GM12892 (cell line): ENCODE results near the gene PKP3. TPM values are rescaled to one million over a fixed set of nuclear protein-coding genes. Genes with fewer than 3 reads are reported as not detected.
"Not testable (repeated sequence)": the region's sequence is repeated elsewhere in the genome, so short reads cannot be mapped to it uniquely, and the experiment has no call there.

Experiments
- DNase-seq: peaks from one replicate; pipeline ENCODE4 v3.0.0; 2011; ENCODE audit not compliant: insufficient read length
- FAIRE-seq: peaks from 2 replicates; lab custom pipeline; 2011; peaks lifted over from hg19 to GRCh38; lab: Jason Lieb, UNC
- POLR2A ChIP-seq: IDR thresholded peaks from 2 replicates; pipeline ENCODE4 v1.6.1; 2011; ENCODE audit warnings: low read depth, low read length, control low read depth
- POLR2AphosphoS5 ChIP-seq: IDR thresholded peaks from 2 replicates; pipeline ENCODE4 v1.6.1; 2011; ENCODE audit warnings: low read depth, low read length, control low read depth
- TAF1 ChIP-seq: IDR thresholded peaks from 2 replicates; pipeline ENCODE4 v1.6.1; 2011; ENCODE audit warnings: low read depth, mild to moderate bottlenecking, control low read depth, low read length, borderline replicate concordance
- polyA plus RNA-seq: library from polyadenylated mRNA; unstranded; fragments of >200 nt; gene quantifications from one replicate; pipeline ENCODE4 v1.2.1, GENCODE V29; 2012; ENCODE audit warnings: missing spikeins, inconsistent platforms; ENCODE audit not compliant: missing spikeins

PKP3 gene, protein sequence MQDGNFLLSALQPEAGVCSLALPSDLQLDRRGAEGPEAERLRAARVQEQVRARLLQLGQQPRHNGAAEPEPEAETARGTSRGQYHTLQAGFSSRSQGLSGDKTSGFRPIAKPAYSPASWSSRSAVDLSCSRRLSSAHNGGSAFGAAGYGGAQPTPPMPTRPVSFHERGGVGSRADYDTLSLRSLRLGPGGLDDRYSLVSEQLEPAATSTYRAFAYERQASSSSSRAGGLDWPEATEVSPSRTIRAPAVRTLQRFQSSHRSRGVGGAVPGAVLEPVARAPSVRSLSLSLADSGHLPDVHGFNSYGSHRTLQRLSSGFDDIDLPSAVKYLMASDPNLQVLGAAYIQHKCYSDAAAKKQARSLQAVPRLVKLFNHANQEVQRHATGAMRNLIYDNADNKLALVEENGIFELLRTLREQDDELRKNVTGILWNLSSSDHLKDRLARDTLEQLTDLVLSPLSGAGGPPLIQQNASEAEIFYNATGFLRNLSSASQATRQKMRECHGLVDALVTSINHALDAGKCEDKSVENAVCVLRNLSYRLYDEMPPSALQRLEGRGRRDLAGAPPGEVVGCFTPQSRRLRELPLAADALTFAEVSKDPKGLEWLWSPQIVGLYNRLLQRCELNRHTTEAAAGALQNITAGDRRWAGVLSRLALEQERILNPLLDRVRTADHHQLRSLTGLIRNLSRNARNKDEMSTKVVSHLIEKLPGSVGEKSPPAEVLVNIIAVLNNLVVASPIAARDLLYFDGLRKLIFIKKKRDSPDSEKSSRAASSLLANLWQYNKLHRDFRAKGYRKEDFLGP
- not detected for polyA plus RNA-seq

DNA sequence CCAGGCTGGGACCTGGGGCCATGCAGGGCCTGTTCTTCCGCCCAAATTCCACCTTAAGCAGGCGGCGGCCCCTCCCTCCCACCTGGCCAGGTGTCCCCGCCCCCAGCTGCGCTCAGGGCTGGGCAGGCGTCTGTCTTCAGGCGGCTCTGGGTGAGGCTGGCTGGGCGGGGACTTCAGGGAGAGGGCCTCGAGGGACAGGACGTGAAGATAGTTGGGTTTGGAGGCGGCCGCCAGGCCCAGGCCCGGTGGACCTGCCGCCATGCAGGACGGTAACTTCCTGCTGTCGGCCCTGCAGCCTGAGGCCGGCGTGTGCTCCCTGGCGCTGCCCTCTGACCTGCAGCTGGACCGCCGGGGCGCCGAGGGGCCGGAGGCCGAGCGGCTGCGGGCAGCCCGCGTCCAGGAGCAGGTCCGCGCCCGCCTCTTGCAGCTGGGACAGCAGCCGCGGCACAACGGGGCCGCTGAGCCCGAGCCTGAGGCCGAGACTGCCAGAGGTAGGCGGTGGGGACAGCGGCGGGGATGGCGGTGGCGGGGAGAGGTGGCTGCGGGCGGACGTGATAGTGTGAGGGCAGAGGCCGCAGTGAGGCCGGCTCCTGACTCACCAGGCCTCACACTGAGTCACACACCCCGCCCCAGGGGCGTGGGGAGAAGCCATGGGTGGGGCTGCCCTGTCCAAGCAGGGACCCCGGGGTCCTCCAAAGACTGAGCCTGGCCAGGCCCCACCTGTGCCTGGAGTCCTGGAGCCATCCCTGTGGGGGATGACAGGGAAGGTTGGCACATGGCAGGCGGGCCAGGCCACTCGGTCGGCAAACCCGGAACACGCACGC lies at the start of gene PKP3:
TSS of gene PKP3 (plus strand) at position 176 of the 824 bp plus-strand sequence. CDS start at position 260, 84 bp downstream.
- no peak for TF ChIP-seq POLR2AphosphoS5
- no peak for TF ChIP-seq TAF1
- no peak for TF ChIP-seq POLR2A
- no peak for FAIRE-seq
- no peak for DNase-seq

DNA sequence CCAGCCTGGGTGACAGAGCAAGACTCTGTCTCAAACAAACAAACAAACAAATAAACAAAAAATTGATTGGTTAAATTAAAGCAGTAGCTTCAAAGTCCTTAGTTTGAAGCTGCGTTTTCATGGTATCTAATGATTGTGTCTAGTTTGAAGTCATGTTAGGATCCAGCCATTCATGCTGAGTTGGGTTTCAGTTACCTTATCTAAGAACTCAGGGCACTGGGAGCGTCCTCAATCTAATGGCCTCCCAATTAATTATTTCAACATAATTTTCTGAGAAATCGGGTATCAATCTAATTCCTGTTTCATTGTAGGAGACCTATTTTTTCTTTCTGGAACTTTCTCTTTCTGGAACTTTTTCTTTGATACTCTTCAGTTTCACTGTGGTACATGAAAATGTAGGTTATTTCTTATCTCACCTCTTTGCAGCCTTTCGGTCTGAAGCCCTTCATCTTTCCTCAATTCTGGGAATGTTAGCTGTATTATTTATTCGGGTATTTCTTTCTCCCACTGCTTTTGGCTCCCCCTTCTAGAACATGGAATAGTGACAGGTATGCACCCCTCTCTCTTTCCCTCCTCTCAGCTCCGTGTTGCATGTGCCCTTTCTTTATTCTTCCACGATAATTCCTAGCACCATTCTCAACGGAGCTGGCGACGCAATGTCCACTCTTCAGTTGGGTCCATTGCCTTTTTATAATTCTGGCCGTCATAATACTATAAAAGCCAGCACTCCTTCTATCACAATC lies 49.0 kb upstream of the PKP3 start:
- no peak for TF ChIP-seq POLR2AphosphoS5
- TF ChIP-seq TAF1: no peak
- no peak for TF ChIP-seq POLR2A
- FAIRE-seq (no peak), DNase-seq (no peak)

DNA sequence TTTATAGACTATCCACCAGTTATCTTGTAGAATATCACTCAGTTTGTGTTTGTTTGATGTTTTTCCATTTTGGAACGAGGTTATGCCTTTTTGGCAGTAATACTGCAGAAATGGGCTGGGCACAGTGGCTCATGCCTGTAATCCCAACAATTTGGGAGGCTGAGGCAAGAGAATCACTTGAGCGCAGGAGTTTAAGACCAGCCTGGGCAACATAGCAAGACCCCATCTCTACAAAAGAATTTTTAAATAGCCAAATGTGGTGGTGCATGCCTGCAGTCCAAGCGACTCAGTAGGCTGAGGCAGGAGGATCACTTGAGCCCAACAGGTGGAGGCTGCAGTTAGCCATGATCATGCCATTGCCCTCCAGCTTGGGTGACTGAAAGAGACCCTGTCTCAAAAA lies 47.5 kb upstream of the PKP3 start:
- DNase-seq (no peak), FAIRE-seq (no peak)
- TF ChIP-seq POLR2A: no peak
- TF ChIP-seq POLR2AphosphoS5: no peak
- no peak for TF ChIP-seq TAF1

DNA sequence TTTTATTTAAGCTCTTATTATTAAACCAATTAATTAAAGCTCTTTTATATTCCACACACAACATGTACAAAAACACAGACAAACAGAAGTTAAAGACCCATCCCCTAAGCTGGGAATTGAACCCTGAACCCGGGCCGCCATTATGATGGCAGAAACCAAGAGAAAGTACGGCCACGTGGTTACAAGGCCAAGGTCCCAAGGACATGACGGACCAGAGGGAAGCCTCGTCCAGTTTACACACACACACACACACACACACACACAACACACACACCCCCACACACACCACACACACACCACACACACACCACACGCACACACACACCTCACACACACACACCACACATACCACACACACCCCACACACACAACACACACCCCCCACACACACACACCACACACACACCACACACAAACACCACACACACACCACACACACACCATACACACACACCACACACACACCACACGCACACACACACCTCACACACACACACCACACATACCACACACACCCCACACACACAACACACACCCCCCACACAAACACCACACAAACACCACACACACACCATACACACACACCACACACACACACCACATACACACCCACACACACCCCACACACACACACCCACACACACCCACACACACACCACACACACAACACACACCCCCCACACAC lies 44.6 kb upstream of the PKP3 start:
- DNase-seq: not testable (repeated sequence)
- FAIRE-seq: peak; percentile 99

DNA sequence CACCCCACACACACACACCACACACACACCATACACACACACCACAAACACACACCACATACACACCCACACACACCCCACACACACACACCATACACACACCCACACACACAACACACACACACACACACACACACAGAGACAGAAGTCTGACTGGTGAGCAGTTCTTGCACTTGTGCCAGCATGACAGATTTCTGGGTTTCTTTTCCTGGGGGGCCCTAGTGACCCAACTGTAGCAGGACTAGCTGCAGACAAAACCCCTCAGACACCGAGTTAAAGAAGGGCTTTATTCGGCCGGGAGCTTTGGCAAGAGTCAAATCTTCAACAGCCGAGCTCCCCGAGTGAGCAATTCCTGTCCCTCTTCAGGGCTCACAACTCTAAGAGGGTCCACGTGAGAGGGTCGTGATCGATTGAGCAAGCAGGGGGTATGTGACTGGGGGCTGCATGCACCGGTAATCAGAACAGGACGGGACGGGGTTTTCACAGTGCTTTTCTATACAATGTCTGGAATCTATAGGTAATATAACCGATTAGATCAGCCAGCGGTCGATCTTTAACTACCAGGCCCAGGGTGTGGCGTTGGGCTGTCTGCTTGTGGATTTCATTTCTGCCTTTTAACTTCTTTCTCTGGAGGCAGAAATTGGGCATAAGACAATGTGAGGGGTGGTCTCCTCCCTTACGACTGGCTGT lies 43.8 kb upstream of the PKP3 start:
- FAIRE-seq, DNase-seq: not testable (repeated sequence)

DNA sequence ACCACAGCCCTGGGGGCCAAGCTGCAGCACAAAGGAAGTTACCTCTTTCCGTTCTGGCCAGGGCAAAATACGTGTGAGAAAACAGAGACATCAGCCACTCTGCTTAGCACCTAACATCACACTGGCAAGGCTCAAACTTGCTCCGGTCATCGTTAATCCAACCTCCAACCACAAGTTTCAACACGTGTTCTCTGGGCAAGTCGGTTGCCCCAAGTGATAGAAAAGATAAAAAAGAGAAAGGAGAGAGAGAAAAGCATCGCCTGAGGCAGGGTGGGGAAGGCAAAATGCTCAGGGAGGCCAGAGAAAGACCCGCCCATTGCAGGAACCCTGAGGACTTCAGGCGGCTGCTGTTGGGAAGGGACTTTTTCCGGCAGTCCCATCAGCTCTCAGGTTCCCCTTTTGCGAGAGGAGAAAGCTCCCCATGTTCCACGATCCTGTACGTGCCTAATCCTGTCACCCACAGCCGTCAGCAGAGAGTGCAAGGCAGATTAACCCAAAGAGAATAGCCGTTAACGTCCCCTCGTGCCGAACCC lies 43.2 kb upstream of the PKP3 start:
- TF ChIP-seq POLR2A (0 out of 2 replicates have a peak, but pooled peaks have one; percentile 31), TAF1 (no peak)
- FAIRE-seq (peak; percentile 83), DNase-seq (no peak)

DNA sequence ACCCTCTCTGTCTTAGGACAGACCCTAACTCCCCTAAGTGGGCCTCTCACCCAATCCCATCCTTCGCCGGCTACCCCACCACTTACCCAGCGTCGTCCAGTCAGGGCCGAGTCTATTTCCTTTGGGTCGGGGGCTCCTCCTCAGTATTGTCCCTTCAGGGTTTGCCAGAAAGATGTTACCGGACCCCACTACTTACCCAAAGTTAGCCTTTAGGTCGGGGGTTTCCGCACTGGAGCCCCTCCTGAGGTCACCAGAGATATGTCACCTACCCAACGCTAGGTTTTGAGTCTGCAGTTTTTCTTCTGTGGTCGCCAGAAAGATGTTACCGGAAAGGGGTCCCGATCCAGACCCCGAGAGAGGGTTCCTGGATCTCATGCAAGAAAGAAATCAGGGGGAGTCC lies 42.6 kb upstream of the PKP3 start:
- DNase-seq (no peak), FAIRE-seq (no peak)
- TF ChIP-seq POLR2A: no peak
- TF ChIP-seq POLR2AphosphoS5: no peak
- no peak for TF ChIP-seq TAF1

DNA sequence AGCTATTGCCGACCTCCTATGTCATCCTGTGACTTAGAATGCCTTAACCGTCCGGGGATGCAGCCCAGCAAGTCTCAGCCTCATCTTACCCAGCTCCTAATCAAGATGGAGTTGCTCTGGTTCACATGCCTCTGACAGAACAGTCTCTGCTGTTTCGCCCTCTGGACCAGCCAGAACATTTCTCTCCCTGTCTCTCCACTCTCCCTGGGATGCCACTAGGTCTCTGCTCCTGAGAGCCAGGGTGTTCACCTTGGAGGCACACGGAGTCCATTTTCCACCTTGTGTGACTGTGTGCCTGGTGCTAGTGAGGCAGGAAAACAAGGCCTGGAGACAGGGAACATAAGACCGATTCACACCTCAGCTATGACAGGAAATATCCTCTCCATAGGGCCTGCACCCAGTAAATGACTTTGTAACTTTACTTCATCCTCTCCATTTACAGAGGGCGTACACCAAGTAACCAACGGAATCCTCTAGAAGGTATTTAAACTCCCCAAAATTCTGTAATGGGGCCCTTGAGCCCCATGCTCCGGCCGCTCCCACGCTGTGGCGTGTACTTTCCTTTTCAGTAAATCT lies 41.5 kb upstream of the PKP3 start:
- no peak for DNase-seq
- TF ChIP-seq POLR2A (no peak), TAF1 (no peak), POLR2AphosphoS5 (no peak)
- no peak for FAIRE-seq

DNA sequence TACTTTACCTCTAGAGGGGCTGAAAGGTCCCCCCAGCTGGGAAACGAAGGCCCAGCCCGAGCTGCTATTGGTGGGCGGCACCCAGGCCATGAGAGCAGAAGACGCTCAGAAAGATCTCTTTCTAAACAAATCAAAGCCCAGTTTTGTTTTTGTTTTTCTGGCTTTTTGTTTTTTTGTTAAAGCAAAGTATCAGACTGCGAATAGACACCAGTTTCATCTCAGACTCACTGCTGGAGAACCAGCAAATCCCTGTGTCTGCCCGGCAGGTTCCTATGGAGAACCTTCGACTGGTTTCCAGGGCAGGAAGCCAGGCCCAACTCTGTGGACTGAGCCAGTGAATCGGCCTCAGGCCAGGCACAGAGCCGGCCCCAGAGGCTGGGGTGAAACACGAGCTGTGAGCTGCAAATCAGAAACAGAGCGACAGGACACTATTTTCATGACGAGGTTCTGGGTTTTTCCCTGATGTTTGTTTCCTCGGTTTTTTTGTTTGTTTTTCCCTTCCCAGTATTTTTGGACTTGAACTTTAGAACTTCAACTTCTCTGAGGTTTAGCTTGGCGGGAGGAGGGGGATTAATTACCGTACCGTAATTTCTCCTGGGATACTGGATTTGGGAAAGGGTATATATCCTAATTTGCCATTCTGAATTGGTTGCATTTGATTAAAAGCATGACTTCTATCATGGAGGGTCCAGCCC lies 40.7 kb upstream of the PKP3 start:
- TF ChIP-seq TAF1 (no peak), POLR2AphosphoS5 (no peak), POLR2A (no peak)
- DNase-seq (no peak), FAIRE-seq (no peak)

DNA sequence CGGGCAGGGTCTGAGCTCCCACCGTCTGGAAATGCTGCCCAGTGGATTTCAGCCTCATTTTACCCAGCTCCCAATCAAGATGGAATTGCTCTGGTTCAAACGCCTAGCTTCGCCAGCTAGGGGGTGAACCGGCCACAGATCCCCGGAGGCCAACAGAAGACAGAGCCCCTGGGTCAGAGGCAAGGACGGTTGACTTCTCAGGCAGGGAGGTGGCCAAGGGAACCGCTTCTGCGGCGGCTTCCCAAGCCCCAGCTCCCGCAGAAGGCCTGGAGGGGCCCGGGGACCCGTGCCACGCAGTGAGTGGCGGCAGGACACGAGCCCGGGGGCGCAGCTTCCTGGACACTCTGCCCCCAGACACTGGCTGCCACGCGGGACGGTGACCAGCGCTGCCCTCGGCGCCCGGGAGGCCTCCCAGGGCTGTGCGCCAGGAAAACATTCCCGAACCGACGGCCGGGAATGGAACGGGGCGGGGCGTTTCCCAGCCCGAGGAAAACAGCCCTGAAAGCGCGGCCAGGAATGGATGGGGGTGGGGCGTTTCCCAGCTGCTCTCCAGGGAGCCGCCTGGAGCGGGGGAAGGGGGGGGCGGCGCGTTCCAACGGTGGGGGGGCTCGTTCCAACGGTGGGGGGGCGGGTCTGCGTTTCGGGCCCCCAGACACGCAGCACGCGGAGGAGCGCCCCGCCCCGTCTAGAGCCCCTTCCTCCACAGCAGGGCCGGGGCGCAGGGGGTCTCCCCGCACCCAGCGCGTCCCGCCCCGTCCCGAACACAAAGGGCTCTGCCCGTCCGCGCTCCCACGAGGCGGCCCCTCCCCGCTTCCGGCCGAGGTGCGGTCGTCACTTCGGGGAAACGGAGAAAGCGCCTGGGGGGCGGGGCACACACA lies 38.2 kb upstream of the PKP3 start:
- peak; percentile 47; the same call in 1 of the 2 replicates for TF ChIP-seq POLR2AphosphoS5
- TF ChIP-seq POLR2A: no peak; the same call in 1 of the 2 replicates
- peak; percentile 66; the same call in 1 of the 2 replicates for TF ChIP-seq TAF1
- FAIRE-seq (peak; percentile 89), DNase-seq (peak; percentile 84)
